Neural crest cell (in vitro differentiated cells): ENCODE measurements around the gene CISD1. TPM values are rescaled to one million over a fixed set of nuclear protein-coding genes. Genes with fewer than 3 reads are reported as not detected.

ENCODE experiments used
- DNase-seq: peaks from one replicate; pipeline ENCODE4 v3.0.0; 2021; ENCODE audit warnings: low read depth, mixed read lengths, low spot score
- H3K27ac Mint-ChIP-seq: one replicate; pipeline ENCODE4 v1.8.0; 2021; ENCODE audit warnings: mild to moderate bottlenecking, mixed read lengths; ENCODE audit not compliant: unreplicated experiment
- H3K27me3 Mint-ChIP-seq: 2 replicates; pipeline ENCODE4 v1.8.0; 2021; ENCODE audit warnings: low read depth, mild to moderate bottlenecking, mixed read lengths
- H3K36me3 Mint-ChIP-seq: 2 replicates; pipeline ENCODE4 v1.8.0; 2021; ENCODE audit warnings: low read depth, mild to moderate bottlenecking, mixed read lengths
- H3K4me1 Mint-ChIP-seq: 2 replicates; pipeline ENCODE4 v1.8.0; 2021; ENCODE audit warnings: mixed read lengths
- H3K4me3 Mint-ChIP-seq: one replicate; pipeline ENCODE4 v1.8.0; 2021; ENCODE audit warnings: mild to moderate bottlenecking, mixed read lengths
- H3K9me3 Mint-ChIP-seq: 2 replicates; pipeline ENCODE4 v1.8.0; 2021; ENCODE audit warnings: mixed read lengths
- CTCF ChIP-seq: fragments of 200-600 bp; sonication (generic); conservative IDR thresholded peaks from 2 replicates; pipeline ENCODE4 v1.5.0; 2021; ENCODE audit warnings: antibody characterized with exemption, mild to moderate bottlenecking
- total RNA-seq: library from RNA; stranded (reverse); gene quantifications from 2 replicates; pipeline ENCODE4 v1.2.1, GENCODE V29; 2021

CISD1 gene
- total RNA-seq, 1 donor from 2014 or later = 33.1 TPM

- H3K27ac Mint-ChIP-seq = no peak overlapping the region
- no peaks in the 10 kb centered on the region for H3K27me3 Mint-ChIP-seq
- no peaks in the 10 kb centered on the region for H3K9me3 Mint-ChIP-seq
- no peak for TF ChIP-seq CTCF
- no peaks in the 10 kb centered on the region for H3K36me3 Mint-ChIP-seq
- DNase-seq = no peak
- H3K4me1 Mint-ChIP-seq = no peaks in the 10 kb centered on the region
- H3K4me3 Mint-ChIP-seq = no peak overlapping the region
Measured at GRCh38 chr10:58293989-58294388, 25.0 kb downstream of the CISD1 start.

- Mint-ChIP-seq H3K27ac (no peak overlapping the region), H3K27me3 (peaks cover 7% of the 10 kb centered on the region), H3K36me3 (no peaks in the 10 kb centered on the region), H3K4me1 (peaks cover 8% of the 10 kb centered on the region), H3K4me3 (no peak overlapping the region), H3K9me3 (no peaks in the 10 kb centered on the region)
- peak; percentile 90 for TF ChIP-seq CTCF
- DNase-seq = peak; percentile 54
Measured at GRCh38 chr10:58299580-58299979, 30.6 kb downstream of the CISD1 start.

GRCh38 chr10:58300676-58301075 is 31.7 kb downstream of the CISD1 start:
- H3K27me3 Mint-ChIP-seq = peaks cover 7% of the 10 kb centered on the region
- peaks cover 8% of the 10 kb centered on the region for H3K4me1 Mint-ChIP-seq
- H3K36me3 Mint-ChIP-seq = no peaks in the 10 kb centered on the region
- no peaks in the 10 kb centered on the region for H3K9me3 Mint-ChIP-seq
- DNase-seq = no peak
- TF ChIP-seq CTCF = no peak
- H3K4me3 Mint-ChIP-seq = no peak overlapping the region
- no peak overlapping the region for H3K27ac Mint-ChIP-seq

- no peak for DNase-seq
- Mint-ChIP-seq H3K4me1 (peaks cover 14% of the 10 kb centered on the region), H3K9me3 (no peaks in the 10 kb centered on the region), H3K4me3 (no peak overlapping the region), H3K36me3 (no peaks in the 10 kb centered on the region), H3K27me3 (peaks cover 7% of the 10 kb centered on the region), H3K27ac (no peak overlapping the region)
- TF ChIP-seq CTCF = no peak
Measured at GRCh38 chr10:58302254-58302653, 33.3 kb downstream of the CISD1 start.

- H3K27me3 Mint-ChIP-seq = peaks cover 9% of the 10 kb centered on the region
- no peaks in the 10 kb centered on the region for H3K9me3 Mint-ChIP-seq
- H3K27ac Mint-ChIP-seq = no peak overlapping the region
- no peak for TF ChIP-seq CTCF
- DNase-seq = no peak
- H3K4me3 Mint-ChIP-seq = no peak overlapping the region
- peaks cover 14% of the 10 kb centered on the region for H3K4me1 Mint-ChIP-seq
- H3K36me3 Mint-ChIP-seq = no peaks in the 10 kb centered on the region
Measured at GRCh38 chr10:58304099-58304633, 35.2 kb downstream of the CISD1 start.
